ENCODE results near the gene SULF2.
A peak's percentile ranks its signal among the peaks of the same experiment; 100 is the strongest.

Gene SULF2

GRCh38 chr20:47782076-47782475 lies 3.2 kb downstream of the SULF2 start:
- peaks cover 0 to 4% (median 0%) of the 10 kb centered on the region in 11 experiments; a peak in 1 of 22 replicates for H3K36me3 ChIP-seq
- peak overlapping the region in 3 of 11 experiments; percentile 6 to 96 (median 90); a peak in 4 of 22 replicates for H3K4me2 ChIP-seq
- peaks cover 0 to 37% (median 19%) of the 10 kb centered on the region in 11 experiments; a peak in 13 of 22 replicates for H4K20me1 ChIP-seq
- peaks cover 33 to 61% (median 56%) of the 10 kb centered on the region in 11 experiments for H3K27me3 ChIP-seq
- H3K27ac ChIP-seq = no peak overlapping the region
- peaks cover 17 to 35% (median 23%) of the 10 kb centered on the region in 10 experiments; a peak in 19 of 20 replicates for H3K4me1 ChIP-seq
- no peak overlapping the region for H3K4me3 ChIP-seq
- no peak overlapping the region for H3K9ac ChIP-seq
- peaks cover 0 to 6% (median 0%) of the 10 kb centered on the region in 11 experiments; a peak in 4 of 22 replicates for H3K9me3 ChIP-seq (replicated peaks in 1 of 11)
- TF ChIP-seq Cebpa-rat (IDR thresholded peaks at IDR 0.05) = no peak

- H3K36me3 ChIP-seq = peaks cover 0 to 5% (median 0%) of the 10 kb centered on the region in 11 experiments; a peak in 1 of 22 replicates
- no peak overlapping the region for H3K9ac ChIP-seq
- no peak overlapping the region for H3K4me3 ChIP-seq
- peaks cover 0 to 6% (median 0%) of the 10 kb centered on the region in 11 experiments; a peak in 4 of 22 replicates for H3K9me3 ChIP-seq (replicated peaks in 1 of 11)
- peaks cover 17 to 40% (median 21%) of the 10 kb centered on the region in 10 experiments; a peak in 19 of 20 replicates for H3K4me1 ChIP-seq
- H3K4me2 ChIP-seq = peak overlapping the region in 3 of 11 experiments; percentile 6 to 96 (median 22); a peak in 3 of 22 replicates
- H4K20me1 ChIP-seq = peaks cover 0 to 37% (median 19%) of the 10 kb centered on the region in 11 experiments; a peak in 13 of 22 replicates
- H3K27ac ChIP-seq = no peak overlapping the region
- peaks cover 31 to 56% (median 52%) of the 10 kb centered on the region in 11 experiments for H3K27me3 ChIP-seq
- no peak for TF ChIP-seq Cebpa-rat (IDR thresholded peaks at IDR 0.05)
These were observed 3.6 kb downstream of the SULF2 start for GRCh38 chr20:47781632-47782031.

- H3K4me2 ChIP-seq = peak overlapping the region in 2 of 11 experiments; percentile 22 to 96; a peak in 1 of 22 replicates
- peaks cover 11 to 47% (median 15%) of the 10 kb centered on the region in 10 experiments; a peak in 19 of 20 replicates for H3K4me1 ChIP-seq
- H3K27me3 ChIP-seq = peaks cover 30 to 48% (median 44%) of the 10 kb centered on the region in 11 experiments
- H4K20me1 ChIP-seq = peaks cover 0 to 37% (median 16%) of the 10 kb centered on the region in 11 experiments; a peak in 13 of 22 replicates
- TF ChIP-seq Cebpa-rat (IDR thresholded peaks at IDR 0.05) = no peak
- peaks cover 0 to 5% (median 0%) of the 10 kb centered on the region in 11 experiments; a peak in 1 of 22 replicates for H3K36me3 ChIP-seq
- H3K4me3 ChIP-seq = no peak overlapping the region
- peaks cover 0 to 6% (median 0%) of the 10 kb centered on the region in 11 experiments; a peak in 4 of 22 replicates for H3K9me3 ChIP-seq (replicated peaks in 1 of 11)
- no peak overlapping the region for H3K9ac ChIP-seq
- H3K27ac ChIP-seq = no peak overlapping the region
These were observed 4.4 kb downstream of the SULF2 start for GRCh38 chr20:47780720-47781389.

- H3K36me3 ChIP-seq = peaks cover 0 to 13% (median 0%) of the 10 kb centered on the region in 11 experiments; a peak in 2 of 22 replicates
- peaks cover 15 to 27% (median 22%) of the 10 kb centered on the region in 11 experiments for H3K27me3 ChIP-seq
- H3K4me2 ChIP-seq = no peak overlapping the region
- no peak overlapping the region for H3K4me3 ChIP-seq
- TF ChIP-seq Cebpa-rat (IDR thresholded peaks at IDR 0.05) = no peak
- H3K27ac ChIP-seq = no peak overlapping the region
- H3K4me1 ChIP-seq = peaks cover 0 to 57% (median 0%) of the 10 kb centered on the region in 10 experiments; a peak in 7 of 20 replicates
- peaks cover 0 to 40% (median 3%) of the 10 kb centered on the region in 11 experiments; a peak in 10 of 22 replicates for H4K20me1 ChIP-seq
- peaks cover 0 to 13% (median 0%) of the 10 kb centered on the region in 11 experiments; a peak in 4 of 22 replicates for H3K9me3 ChIP-seq (replicated peaks in 1 of 11)
- H3K9ac ChIP-seq = no peak overlapping the region
These were observed 6.6 kb downstream of the SULF2 start for GRCh38 chr20:47778398-47779354.

- no peak overlapping the region; a peak in 1 of 22 replicates for H3K9ac ChIP-seq
- H4K20me1 ChIP-seq = peaks cover 0 to 28% (median 0%) of the 10 kb centered on the region in 11 experiments; a peak in 7 of 22 replicates
- peaks cover 0 to 13% (median 0%) of the 10 kb centered on the region in 11 experiments; a peak in 4 of 22 replicates for H3K9me3 ChIP-seq (replicated peaks in 1 of 11)
- H3K27ac ChIP-seq = no peak overlapping the region
- TF ChIP-seq Cebpa-rat (IDR thresholded peaks at IDR 0.05) = no peak
- peaks cover under 1 to 12% (median 8%) of the 10 kb centered on the region in 11 experiments; a peak in 18 of 22 replicates for H3K27me3 ChIP-seq
- no peak overlapping the region for H3K4me3 ChIP-seq
- peaks cover 0 to 57% (median 0%) of the 10 kb centered on the region in 10 experiments; a peak in 7 of 20 replicates for H3K4me1 ChIP-seq
- peaks cover 0 to 13% (median 0%) of the 10 kb centered on the region in 11 experiments; a peak in 2 of 22 replicates for H3K36me3 ChIP-seq
- H3K4me2 ChIP-seq = no peak overlapping the region
These were observed 8.1 kb downstream of the SULF2 start for GRCh38 chr20:47777220-47777619.

GRCh38 chr20:47776639-47777038 lies 8.6 kb downstream of the SULF2 start:
- Histone ChIP-seq H3K9ac (peak overlapping the region in 1 of 11 experiments; percentile 9; a peak in 1 of 22 replicates), H3K27me3 (peaks cover 0 to 6% (median 2%) of the 10 kb centered on the region in 11 experiments; a peak in 11 of 22 replicates), H3K4me3 (no peak overlapping the region), H3K27ac (no peak overlapping the region), H3K4me2 (peak overlapping the region in 2 of 11 experiments; percentile 40 to 41; a peak in 4 of 22 replicates), H4K20me1 (peaks cover 0 to 22% (median 0%) of the 10 kb centered on the region in 11 experiments; a peak in 5 of 22 replicates), H3K4me1 (peaks cover 0 to 57% (median under 1%) of the 10 kb centered on the region in 10 experiments; a peak in 8 of 20 replicates), H3K9me3 (replicated peaks in 1 of 11) (peaks cover 0 to 13% (median 0%) of the 10 kb centered on the region in 11 experiments; a peak in 4 of 22 replicates), H3K36me3 (peaks cover 0 to 13% (median 0%) of the 10 kb centered on the region in 11 experiments; a peak in 2 of 22 replicates)
- TF ChIP-seq Cebpa-rat (IDR thresholded peaks at IDR 0.05) = no peak

- no peak overlapping the region for H3K27ac ChIP-seq
- H3K9me3 ChIP-seq (replicated peaks in 1 of 11) = peaks cover 0 to 13% (median 0%) of the 10 kb centered on the region in 11 experiments; a peak in 5 of 22 replicates
- peaks cover 0 to 59% (median 5%) of the 10 kb centered on the region in 10 experiments; a peak in 10 of 20 replicates for H3K4me1 ChIP-seq
- no peak overlapping the region for H3K9ac ChIP-seq
- no peaks in the 10 kb centered on the region for H3K27me3 ChIP-seq
- no peak overlapping the region for H3K4me3 ChIP-seq
- no peak for TF ChIP-seq Cebpa-rat (IDR thresholded peaks at IDR 0.05)
- H3K4me2 ChIP-seq = peak overlapping the region in 2 of 11 experiments; percentile 40 to 41; a peak in 4 of 22 replicates
- peaks cover 0 to 13% (median 0%) of the 10 kb centered on the region in 11 experiments; a peak in 2 of 22 replicates for H3K36me3 ChIP-seq
- peaks cover 0 to 14% (median 0%) of the 10 kb centered on the region in 11 experiments; a peak in 5 of 22 replicates for H4K20me1 ChIP-seq
These were observed 9.4 kb downstream of the SULF2 start for GRCh38 chr20:47775841-47776240.

All from BLaER1 treated with 17β-estradiol and CSF1 and Interleukin-3, amounts not matched to agents 10 nM and 100 nM (cell line).